ENCODE results near the gene ATG10.

The ATG10 gene

GRCh38 chr5:82168294-82168693 is 196.5 kb downstream of the ATG10 start:
- DNase-seq: no peak

- DNase-seq: no peak
Measured at GRCh38 chr5:82169892-82170291, 198.1 kb downstream of the ATG10 start.

- DNase-seq: peak; percentile 69 to 83 (median 79)
Measured at GRCh38 chr5:82174128-82174918, 202.5 kb downstream of the ATG10 start.

- no peak for DNase-seq
Measured at GRCh38 chr5:82174919-82175219, 203.0 kb downstream of the ATG10 start.

- no peak for DNase-seq
Measured at GRCh38 chr5:82176115-82176814, 204.4 kb downstream of the ATG10 start.

- DNase-seq: no peak
Measured at GRCh38 chr5:82178378-82178777, 206.6 kb downstream of the ATG10 start.

- DNase-seq: no peak
Measured at GRCh38 chr5:82182662-82183061, 210.8 kb downstream of the ATG10 start.

- peak; percentile 38 to 46 (median 46) for DNase-seq
Measured at GRCh38 chr5:82183828-82184227, 212.0 kb downstream of the ATG10 start.

- no peak for DNase-seq
Measured at GRCh38 chr5:82185851-82186250, 214.0 kb downstream of the ATG10 start.

- no peak for DNase-seq
Measured at GRCh38 chr5:82197550-82197949, 225.7 kb downstream of the ATG10 start.

GRCh38 chr5:82204567-82204966 is 232.7 kb downstream of the ATG10 start:
- no peak for DNase-seq

GRCh38 chr5:82205005-82205404 is 233.2 kb downstream of the ATG10 start:
- DNase-seq: no peak

- DNase-seq: no peak
Measured at GRCh38 chr5:82208371-82208770, 236.5 kb downstream of the ATG10 start.

GRCh38 chr5:82211855-82212572 is 240.2 kb downstream of the ATG10 start:
- no peak for DNase-seq

GRCh38 chr5:82217917-82218316 is 246.1 kb downstream of the ATG10 start:
- DNase-seq: no peak

- DNase-seq: no peak
Measured at GRCh38 chr5:82218374-82219156, 246.7 kb downstream of the ATG10 start.

- DNase-seq: no peak
Measured at GRCh38 chr5:82221020-82221419, 249.2 kb downstream of the ATG10 start.

- no peak for DNase-seq
Measured at GRCh38 chr5:82222597-82223574, 251.1 kb downstream of the ATG10 start.

GRCh38 chr5:82225525-82226172 is 253.8 kb downstream of the ATG10 start:
- peak; percentile 52 to 73 (median 66) for DNase-seq

- DNase-seq: no peak
Measured at GRCh38 chr5:82234885-82235284, 263.1 kb downstream of the ATG10 start.

- DNase-seq: no peak
Measured at GRCh38 chr5:82244151-82244550, 272.3 kb downstream of the ATG10 start.

Measured in suppressor macrophage treated with lipopolysaccharide for 1 hour (primary cell).